GM12864 (cell line): Measurements from ENCODE around the gene PRR15.

ENCODE experiments used
- DNase-seq: peaks from one replicate; pipeline ENCODE4 v3.0.0-alpha.2; 2011; ENCODE audit warnings: low read depth
- H3K4me3 ChIP-seq: 2 replicates; pipeline ENCODE4 v1.5.1; 2011; ENCODE audit warnings: mild to moderate bottlenecking, low read depth, low read length, control low read depth
- CTCF ChIP-seq: IDR thresholded peaks from 2 replicates; pipeline ENCODE4 v1.5.1; 2011; ENCODE audit warnings: low read depth, mild to moderate bottlenecking, moderate library complexity, low read length, control low read depth, inconsistent platforms; ENCODE audit errors: missing control alignments

PRR15 gene

GRCh38 chr7:29539471-29539870 is 24.2 kb upstream of the PRR15 start:
- no peak for TF ChIP-seq CTCF
- H3K4me3 ChIP-seq = no peak overlapping the region
- no peak for DNase-seq

- no peak for DNase-seq
- TF ChIP-seq CTCF = no peak
- no peak overlapping the region for H3K4me3 ChIP-seq
Measured at GRCh38 chr7:29547421-29547820, 16.2 kb upstream of the PRR15 start.

- no peak for TF ChIP-seq CTCF
- H3K4me3 ChIP-seq = no peak overlapping the region
- DNase-seq = no peak
Measured at GRCh38 chr7:29548823-29549222, 14.8 kb upstream of the PRR15 start.

GRCh38 chr7:29552392-29552791 is 11.2 kb upstream of the PRR15 start:
- DNase-seq = no peak
- no peak for TF ChIP-seq CTCF
- no peak overlapping the region for H3K4me3 ChIP-seq

- no peak for TF ChIP-seq CTCF
- no peak overlapping the region for H3K4me3 ChIP-seq
- no peak for DNase-seq
Measured at GRCh38 chr7:29555061-29555460, 8.6 kb upstream of the PRR15 start.

- DNase-seq = no peak
- TF ChIP-seq CTCF = no peak
- H3K4me3 ChIP-seq = no peak overlapping the region
Measured at GRCh38 chr7:29556405-29557195, 7.0 kb upstream of the PRR15 start.

- no peak overlapping the region for H3K4me3 ChIP-seq
- no peak for DNase-seq
- TF ChIP-seq CTCF = no peak
Measured at GRCh38 chr7:29557954-29558353, 5.7 kb upstream of the PRR15 start.
